GM12878 (cell line): ENCODE measurements around the gene PPP1R12B. TPM values are rescaled to one million over a fixed set of nuclear protein-coding genes. Genes with fewer than 3 reads are reported as not detected.

Experiments
- ATAC-seq: fragments of 200-7000 bp; cut with Tn5 transposase; 3 replicates; pipeline ENCODE4 v1.9.1; 2020; ENCODE audit warnings: mild to moderate bottlenecking, moderate library complexity
- BruUV-seq: library from RNA; stranded (reverse); fragments of 400-500 nt; replicated peaks from 2 replicates; lab custom pipeline; 2021; lab: Mats Ljungman, UMichigan
- CTCF ChIA-PET: fragments of 300-600 bp; sonication (Branson Sonifier 250); formaldehyde crosslinking; extraction: SDS; loops from one replicate; lab custom pipeline; 2021; ENCODE audit warnings: inconsistent platforms; lab: Yijun Ruan, JAX
- POLR2A ChIA-PET: fragments of 350-600 bp; formaldehyde crosslinking; extraction: SDS; loops from one replicate; lab custom pipeline; 2021; ENCODE audit warnings: inconsistent platforms; lab: Charles Lee
- RAD21 ChIA-PET: fragments of 300-600 bp; sonication (Branson Sonifier 250); formaldehyde crosslinking; loops from one replicate; lab custom pipeline; 2023; ENCODE audit warnings: antibody characterized with exemption; ENCODE audit not compliant: unreplicated experiment; lab: Charles Lee
- SMC1A ChIA-PET: fragments of 300-600 bp; sonication (Branson Sonifier 250); formaldehyde crosslinking; loops from one replicate; lab custom pipeline; 2023; ENCODE audit not compliant: unreplicated experiment, uncharacterized antibody; lab: Charles Lee
- DNase-seq: peaks from one replicate; pipeline ENCODE4 v3.0.0-alpha.2; 2011; ENCODE audit warnings: low read depth, low spot score
- FAIRE-seq: peaks from 3 replicates; lab custom pipeline; 2011; peaks lifted over from hg19 to GRCh38; lab: Jason Lieb, UNC
- H2AFZ ChIP-seq: 2 replicates; pipeline ENCODE4 v1.6.0; 2011; ENCODE audit warnings: low read depth, low read length, control low read depth; ENCODE audit not compliant: control insufficient read depth
- H3K27ac ChIP-seq: 2 replicates; pipeline ENCODE4 v1.5.1; 2011; ENCODE audit warnings: control low read depth; ENCODE audit not compliant: control insufficient read depth, insufficient read depth
- H3K27me3 ChIP-seq, 2 experiments: replicated peaks in 1 of 2; 2 replicates each; pipeline versions ENCODE4 v1.6.0 to v1.6.1; 2011; ENCODE audit warnings: low read length in 1 of 2; ENCODE audit not compliant: control insufficient read depth in 2 of 2, insufficient read depth in 2 of 2
- H3K36me3 ChIP-seq, 2 experiments: 2 replicates each; pipeline ENCODE4 v1.5.1; 2011; ENCODE audit warnings: low read length in 1 of 2; ENCODE audit not compliant: control insufficient read depth in 2 of 2, insufficient read depth in 2 of 2
- H3K4me1 ChIP-seq: 2 replicates; pipeline ENCODE4 v1.6.1; 2011; ENCODE audit warnings: mild to moderate bottlenecking, low read length, moderate library complexity, mixed read lengths; ENCODE audit not compliant: control insufficient read depth, insufficient read depth
- H3K4me2 ChIP-seq: 2 replicates; pipeline ENCODE4 v1.6.0; 2011; ENCODE audit warnings: control low read depth; ENCODE audit not compliant: control insufficient read depth, insufficient read depth
- H3K4me3 ChIP-seq: fragments of 200-600 bp; sonication (generic); 2 replicates; pipeline ENCODE4 v1.5.1; 2016
- H3K79me2 ChIP-seq: 2 replicates; pipeline ENCODE4 v1.6.0; 2011; ENCODE audit warnings: low read length; ENCODE audit not compliant: control insufficient read depth, insufficient read depth
- H3K9ac ChIP-seq: 2 replicates; pipeline ENCODE4 v1.8.0; 2011; ENCODE audit warnings: low read length, control low read depth, mixed read lengths; ENCODE audit not compliant: control insufficient read depth, insufficient read depth
- H3K9me3 ChIP-seq: replicated peaks from 3 replicates; pipeline ENCODE4 v1.5.1; 2011; ENCODE audit warnings: mild to moderate bottlenecking, low read length; ENCODE audit not compliant: control insufficient read depth, insufficient read depth
- H4K20me1 ChIP-seq: 2 replicates; pipeline ENCODE4 v1.6.0; 2011; ENCODE audit not compliant: control insufficient read depth, insufficient read depth
- ATF3 ChIP-seq: IDR thresholded peaks from 2 replicates; pipeline ENCODE4 v1.6.1; 2011; ENCODE audit warnings: low read depth, mild to moderate bottlenecking, low read length, moderate library complexity, borderline replicate concordance; ENCODE audit errors: extremely low read depth
- BMI1 ChIP-seq: fragments of 450-650 bp; IDR thresholded peaks from 2 replicates; pipeline ENCODE4 v1.6.1; 2016; ENCODE audit warnings: mild to moderate bottlenecking, moderate library complexity, borderline replicate concordance
- EZH2 ChIP-seq: IDR thresholded peaks from 2 replicates; pipeline ENCODE4 v1.6.1; 2012; ENCODE audit warnings: low read depth, mild to moderate bottlenecking, control low read depth, inconsistent platforms, low read length, borderline replicate concordance; ENCODE audit not compliant: control insufficient read depth
- GATAD2B ChIP-seq: fragments of 450-650 bp; conservative IDR thresholded peaks from 2 replicates; pipeline ENCODE4 v1.6.1; 2017; ENCODE audit warnings: low read depth, mild to moderate bottlenecking, moderate library complexity
- HDAC2 ChIP-seq: fragments of 200-600 bp; sonication (generic); IDR thresholded peaks from 2 replicates; pipeline ENCODE4 v1.6.1; 2017
- MAX ChIP-seq: IDR thresholded peaks from 2 replicates; pipeline ENCODE4 v1.6.1; 2012; ENCODE audit warnings: low read depth, low read length, improper control_type of control experiment
- NFIC ChIP-seq: IDR thresholded peaks from 2 replicates; pipeline ENCODE4 v1.6.1; 2012; ENCODE audit warnings: low read depth, mild to moderate bottlenecking, inconsistent platforms, low read length, moderate library complexity
- NR2F1 ChIP-seq: fragments of 450-650 bp; conservative IDR thresholded peaks from 2 replicates; pipeline ENCODE4 v1.6.1; 2017; ENCODE audit warnings: mild to moderate bottlenecking
- PAX8 ChIP-seq: fragments of 450-650 bp; IDR thresholded peaks from 2 replicates; pipeline ENCODE4 v1.6.1; 2017; ENCODE audit warnings: mild to moderate bottlenecking, moderate library complexity
- SMC3 ChIP-seq: IDR thresholded peaks from 2 replicates; pipeline ENCODE4 v1.6.1; 2011; ENCODE audit warnings: low read length, improper control_type of control experiment, borderline replicate concordance
- SRF ChIP-seq, 2 experiments: IDR thresholded peaks; 2 replicates each; pipeline ENCODE4 v1.6.1; 2011; ENCODE audit warnings: low read depth in 2 of 2, low read length in 2 of 2, mild to moderate bottlenecking in 1 of 2, moderate library complexity in 1 of 2
- TCF12 ChIP-seq: IDR thresholded peaks from 2 replicates; pipeline ENCODE4 v1.6.1; 2011; ENCODE audit warnings: low read depth, mild to moderate bottlenecking, low read length
- YY1 ChIP-seq: IDR thresholded peaks from 2 replicates; pipeline ENCODE4 v1.6.1; 2011; ENCODE audit warnings: low read depth, mild to moderate bottlenecking, low read length
- ZBTB33 ChIP-seq: fragments of 450-650 bp; IDR thresholded peaks from 2 replicates; pipeline ENCODE4 v1.6.1; 2017; ENCODE audit warnings: mild to moderate bottlenecking
- WGBS: methylation state at CpG from one replicate; pipeline ENCODE4 v1.1.6; 2016; ENCODE audit warnings: low lambda C conversion rate; ENCODE audit not compliant: insufficient replicate concordance, insufficient coverage; ENCODE audit errors: missing lambda C conversion rate; 5-methylcytosine and 5-hydroxymethylcytosine counted together
- in situ Hi-C: fragments of 300-500 bp; cut with MboI; formaldehyde crosslinking; loops from 9 replicates; pipeline ENCODE4 v1.14.3; 2018; ENCODE audit warnings: mixed read lengths
- intact Hi-C: fragments of 100-400 bp; cut with micrococcal nuclease; formaldehyde crosslinking; loops from one replicate; pipeline ENCODE4 v1.14.2; 2022; ENCODE audit not compliant: unreplicated experiment
- polyA plus RNA-seq, 11 experiments: library from polyadenylated mRNA; depleted of rRNA in 4 of 11; unstranded in 6 of 11; stranded (reverse) in 5 of 11; fragments of >200 nt; fragmentation: Nextera tagmentation in 4 of 11; fragmentation: Illumina TruSeq in 1 of 11; extraction: Ambion mirVana in 4 of 11; extraction: Trizol in 1 of 11; gene quantifications; 1 replicate in 1 of 11; 2 replicates in 10 of 11; pipeline versions ENCODE4 v1.2.1 to v1.2.3, GENCODE V29; 2011 to 2016; ENCODE audit warnings: inconsistent platforms in 2 of 11, missing spikeins in 2 of 11, low read depth in 1 of 11
- total RNA-seq, 4 experiments: library from RNA; depleted of rRNA in 3 of 4; stranded (reverse); fragments of >200 nt in 3 of 4; fragmentation: Illumina TruSeq in 1 of 4; extraction: Trizol in 1 of 4; gene quantifications; 2 replicates each; pipeline versions ENCODE4 v1.2.1 to v1.2.3, GENCODE V29; 2013 to 2021
- TF ChIP-seq, protein P1 (sequence below): IDR thresholded peaks from 2 replicates; pipeline ENCODE4 v1.6.1; 2011; ENCODE audit warnings: borderline replicate concordance, low read depth, mild to moderate bottlenecking, moderate library complexity, low read length; ENCODE audit not compliant: insufficient read depth, poor library complexity, severe bottlenecking
- TF ChIP-seq, protein P2 (sequence below): IDR thresholded peaks from 2 replicates; pipeline ENCODE4 v1.6.1; 2011; ENCODE audit warnings: mild to moderate bottlenecking, low read depth, low read length, moderate library complexity; ENCODE audit not compliant: insufficient replicate concordance

PPP1R12B gene
- total and polyA plus RNA-seq, 10 of the 15 experiments (the other 5 are each of a cell fraction or from before 2014, with no cell fraction given): 0.29 to 9.4 (median 4.7) TPM

GRCh38 chr1:202584707-202585589 lies 236.4 kb downstream of the PPP1R12B start:
- POLR2A ChIA-PET: interaction anchor here (1.0 kb wide), 1 partner anchor 40 kb away, joined by 3 read pairs; no protein-coding TSS in a partner anchor
- TF ChIP-seq ZBTB33 (no peak), ATF3 (no peak), NR2F1 (no peak), BMI1 (no peak), YY1 (no peak), HDAC2 (no peak), GATAD2B (no peak), PAX8 (no peak), SMC3 (no peak), EZH2 (no peak), SRF (IDR thresholded peaks at IDR 0.05; ENCODE audit: low read depth in 2 of 2, low read length in 2 of 2) (no peak), TCF12 (no peak), MAX (no peak), NFIC (no peak)
- TF ChIP-seq, protein P1, sequence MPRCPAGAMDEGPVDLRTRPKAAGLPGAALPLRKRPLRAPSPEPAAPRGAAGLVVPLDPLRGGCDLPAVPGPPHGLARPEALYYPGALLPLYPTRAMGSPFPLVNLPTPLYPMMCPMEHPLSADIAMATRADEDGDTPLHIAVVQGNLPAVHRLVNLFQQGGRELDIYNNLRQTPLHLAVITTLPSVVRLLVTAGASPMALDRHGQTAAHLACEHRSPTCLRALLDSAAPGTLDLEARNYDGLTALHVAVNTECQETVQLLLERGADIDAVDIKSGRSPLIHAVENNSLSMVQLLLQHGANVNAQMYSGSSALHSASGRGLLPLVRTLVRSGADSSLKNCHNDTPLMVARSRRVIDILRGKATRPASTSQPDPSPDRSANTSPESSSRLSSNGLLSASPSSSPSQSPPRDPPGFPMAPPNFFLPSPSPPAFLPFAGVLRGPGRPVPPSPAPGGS: no peak
- TF ChIP-seq, protein P2, sequence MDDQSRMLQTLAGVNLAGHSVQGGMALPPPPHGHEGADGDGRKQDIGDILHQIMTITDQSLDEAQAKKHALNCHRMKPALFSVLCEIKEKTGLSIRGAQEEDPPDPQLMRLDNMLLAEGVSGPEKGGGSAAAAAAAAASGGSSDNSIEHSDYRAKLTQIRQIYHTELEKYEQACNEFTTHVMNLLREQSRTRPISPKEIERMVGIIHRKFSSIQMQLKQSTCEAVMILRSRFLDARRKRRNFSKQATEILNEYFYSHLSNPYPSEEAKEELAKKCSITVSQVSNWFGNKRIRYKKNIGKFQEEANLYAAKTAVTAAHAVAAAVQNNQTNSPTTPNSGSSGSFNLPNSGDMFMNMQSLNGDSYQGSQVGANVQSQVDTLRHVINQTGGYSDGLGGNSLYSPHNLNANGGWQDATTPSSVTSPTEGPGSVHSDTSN: no peak

More at GRCh38 chr1:202584707-202585589, 236.4 kb downstream of the PPP1R12B start:
- ChIA-PET RAD21 (interaction anchor here (1.1 to 2.3 kb wide), 2 partner anchors 14 to 15 kb away, joined by 3 to 16 read pairs; no protein-coding TSS in a partner anchor), SMC1A (interaction anchor here (1.0 to 6.6 kb wide), 4 partner anchors 11 to 129 kb away, joined by 3 to 50 read pairs (median 3); no protein-coding TSS in a partner anchor), CTCF (interaction anchor here (1.0 to 4.3 kb wide), 8 partner anchors 11 to 240 kb away, joined by 3 to 33 read pairs (median 4); no protein-coding TSS in a partner anchor)
- H4K20me1 ChIP-seq: 0 out of 2 replicates have a peak, but pooled peaks cover 4% of the 10 kb centered on the region
- intact Hi-C loops: no loop called here
- no peak for DNase-seq
- H3K9me3 ChIP-seq: no peaks in the 10 kb centered on the region
- no peaks in the 10 kb centered on the region for H3K79me2 ChIP-seq
- no peaks in the 10 kb centered on the region for H3K36me3 ChIP-seq
- H3K27me3 ChIP-seq: no peaks in the 10 kb centered on the region
- in situ Hi-C loops: no loop called here
- no peak overlapping the region for H2AFZ ChIP-seq
- no peak overlapping the region for H3K27ac ChIP-seq
- no peak overlapping the region for H3K4me2 ChIP-seq
- H3K9ac ChIP-seq: no peak overlapping the region
- peaks cover 10% of the 10 kb centered on the region for H3K4me1 ChIP-seq
- ATAC-seq: no peak
- no peak for FAIRE-seq
- WGBS: 88% methylated on average over 8 of the region's 8 CpGs
- no peak overlapping the region for H3K4me3 ChIP-seq
- BruUV-seq: no TSS peak
